Measurements from ENCODE around the gene GAGE12J.
"Not testable (repeated sequence)": the region's sequence is repeated elsewhere in the genome, so short reads cannot be mapped to it uniquely, and the experiment has no call there.

GRCh38 chrX:49344496-49345175, 22.8 kb downstream of the GAGE12J start:
- not testable (repeated sequence) for TF ChIP-seq CTCF (IDR thresholded peaks at IDR 0.05; ENCODE audit: low read length); EZH2 (IDR thresholded peaks at IDR 0.05; ENCODE audit: borderline replicate concordance, low read length)

Measured in OCI-LY1 (cell line).